Measurements from ENCODE around the gene DEFB113. TPM values are rescaled to one million over a fixed set of nuclear protein-coding genes. Genes with fewer than 3 reads are reported as not detected.
"Not testable (repeated sequence)": the region's sequence is repeated elsewhere in the genome, so short reads cannot be mapped to it uniquely, and the experiment has no call there.

DEFB113 gene
- total RNA-seq, 4 donors from 2014 or later, result not detected

GRCh38 chr6:49955847-49956246 lies 13.6 kb downstream of the DEFB113 start:
- no peak for TF ChIP-seq CTCF (IDR thresholded peaks at IDR 0.05)
- no peaks in the 10 kb centered on the region for H3K4me1 ChIP-seq
- H3K27ac ChIP-seq, result no peak overlapping the region
- intact Hi-C loops (cut with DNase I), result no loop called here
- no peak overlapping the region for H3K4me3 ChIP-seq
- no peaks in the 10 kb centered on the region for H3K36me3 ChIP-seq
- DNase-seq, result no peak
- no peaks in the 10 kb centered on the region for H3K9me3 ChIP-seq
- no peaks in the 10 kb centered on the region for H3K27me3 ChIP-seq

- DNase-seq, result no peak
- H3K9me3 ChIP-seq, result no peaks in the 10 kb centered on the region
- no peak for TF ChIP-seq POLR2A (IDR thresholded peaks at IDR 0.05)
- no peak for TF ChIP-seq CTCF (IDR thresholded peaks at IDR 0.05)
- H3K36me3 ChIP-seq, result no peaks in the 10 kb centered on the region
- H3K4me3 ChIP-seq, result no peak overlapping the region
- H3K27ac ChIP-seq, result no peak overlapping the region
- H3K4me1 ChIP-seq, result no peaks in the 10 kb centered on the region
- intact Hi-C loops (cut with DNase I), result no loop called here
- WGBS, 2 donors, result 51 to 61% methylated on average over 2 of the region's 2 CpGs
- no peaks in the 10 kb centered on the region for H3K27me3 ChIP-seq
These were observed 17.5 kb downstream of the DEFB113 start for GRCh38 chr6:49951926-49952325.

GRCh38 chr6:49950415-49950751 lies 19.0 kb downstream of the DEFB113 start:
- Histone ChIP-seq H3K9me3 (no peaks in the 10 kb centered on the region), H3K27me3 (no peaks in the 10 kb centered on the region), H3K4me1 (no peaks in the 10 kb centered on the region), H3K36me3 (no peaks in the 10 kb centered on the region), H3K4me3 (no peak overlapping the region), H3K27ac (no peak overlapping the region)
- intact Hi-C loops (cut with DNase I), result no loop called here
- DNase-seq, result no peak
- WGBS, 2 donors, result 97 to 100% methylated on average over 2 of the region's 2 CpGs
- TF ChIP-seq POLR2A (IDR thresholded peaks at IDR 0.05), result no peak
- TF ChIP-seq CTCF (IDR thresholded peaks at IDR 0.05), result no peak

GRCh38 chr6:49949062-49949461 lies 20.4 kb downstream of the DEFB113 start:
- H3K9me3 ChIP-seq, result no peaks in the 10 kb centered on the region
- WGBS, 2 donors, result 82 to 91% methylated on average over 4 of the region's 4 CpGs
- intact Hi-C loops (cut with DNase I), result no loop called here

GRCh38 chr6:49946835-49947234 lies 22.6 kb downstream of the DEFB113 start:
- WGBS, 2 donors, result 61 to 76% methylated on average over 2 of the region's 2 CpGs
- no peak for TF ChIP-seq CTCF (IDR thresholded peaks at IDR 0.05)
- TF ChIP-seq POLR2A (IDR thresholded peaks at IDR 0.05), result no peak
- intact Hi-C loops (cut with DNase I), result no loop called here

More at GRCh38 chr6:49949062-49949461, 20.4 kb downstream of the DEFB113 start:
- Histone ChIP-seq H3K4me1 (no peaks in the 10 kb centered on the region), H3K4me3 (no peak overlapping the region), H3K27ac (no peak overlapping the region), H3K36me3 (no peaks in the 10 kb centered on the region), H3K27me3 (no peaks in the 10 kb centered on the region)
- TF ChIP-seq POLR2A (IDR thresholded peaks at IDR 0.05), result no peak
- no peak for TF ChIP-seq CTCF (IDR thresholded peaks at IDR 0.05)
- no peak for DNase-seq

GRCh38 chr6:49944068-49944467 lies 25.4 kb downstream of the DEFB113 start:
- H3K4me1 ChIP-seq; H3K36me3 ChIP-seq; DNase-seq; H3K27me3 ChIP-seq; H3K4me3 ChIP-seq; H3K9me3 ChIP-seq; H3K27ac ChIP-seq; intact Hi-C loops (cut with DNase I): not testable (repeated sequence)
- 82 to 88% methylated on average over 3 of the region's 3 CpGs for WGBS, 2 donors

More at GRCh38 chr6:49946835-49947234, 22.6 kb downstream of the DEFB113 start:
- no peak for DNase-seq
- no peak overlapping the region for H3K27ac ChIP-seq
- no peaks in the 10 kb centered on the region for H3K4me1 ChIP-seq
- H3K36me3 ChIP-seq, result no peaks in the 10 kb centered on the region
- no peaks in the 10 kb centered on the region for H3K27me3 ChIP-seq
- no peak overlapping the region for H3K4me3 ChIP-seq
- no peaks in the 10 kb centered on the region for H3K9me3 ChIP-seq

All from esophagus squamous epithelium (tissue), 5 donors.